Fibroblast of lung (primary cell): ENCODE measurements around the gene TAS2R13. TPM values are rescaled to one million over a fixed set of nuclear protein-coding genes. Genes with fewer than 3 reads are reported as not detected.

Experiments used
- DNase-seq, 2 donors: peaks; one replicate each; pipeline versions ENCODE4 v3.0.0 to v3.0.0-alpha.2; 2010; ENCODE audit warnings: low read depth in 2 of 2
- H2AFZ ChIP-seq: 2 replicates; pipeline ENCODE4 v1.5.1; 2012; ENCODE audit warnings: low read length, control low read depth, inconsistent platforms
- H3K27ac ChIP-seq: 2 replicates; pipeline ENCODE4 v1.5.1; 2011; ENCODE audit warnings: low read length, control low read depth; ENCODE audit not compliant: insufficient read depth
- H3K27me3 ChIP-seq: 2 replicates; pipeline ENCODE4 v1.5.1; 2011; ENCODE audit warnings: mild to moderate bottlenecking, low read length; ENCODE audit not compliant: control insufficient read depth, insufficient read depth
- H3K36me3 ChIP-seq: 2 replicates; pipeline ENCODE4 v1.5.1; 2011; ENCODE audit warnings: low read length; ENCODE audit not compliant: control insufficient read depth, insufficient read depth
- H3K4me1 ChIP-seq: 2 replicates; pipeline ENCODE4 v1.5.1; 2011; ENCODE audit warnings: low read length; ENCODE audit not compliant: control insufficient read depth, insufficient read depth; ENCODE audit errors: extremely low read depth
- H3K4me2 ChIP-seq: 2 replicates; pipeline ENCODE4 v1.5.1; 2011; ENCODE audit warnings: low read length, control low read depth; ENCODE audit not compliant: insufficient read depth; ENCODE audit errors: extremely low read depth
- H3K4me3 ChIP-seq, 4 experiments: fragments of 200-600 bp in 1 of 4; sonication (generic) in 1 of 4; replicated peaks in 1 of 4; 2 replicates each; pipeline ENCODE4 v1.5.1; 2011 to 2016; ENCODE audit warnings: low read length in 4 of 4, low read depth in 3 of 4, mild to moderate bottlenecking in 3 of 4, control low read depth in 2 of 4, inconsistent platforms in 1 of 4, mixed read lengths in 1 of 4; ENCODE audit not compliant: insufficient read depth in 1 of 4; ENCODE audit errors: control extremely low read depth in 1 of 4
- H3K79me2 ChIP-seq: 2 replicates; pipeline ENCODE4 v1.5.1; 2012; ENCODE audit warnings: mild to moderate bottlenecking, low read length, inconsistent platforms; ENCODE audit not compliant: control insufficient read depth, insufficient read depth
- H3K9ac ChIP-seq: 2 replicates; pipeline ENCODE4 v1.5.1; 2011; ENCODE audit warnings: mild to moderate bottlenecking, low read length, control low read depth; ENCODE audit not compliant: insufficient read depth
- H3K9me3 ChIP-seq: 2 replicates; pipeline ENCODE4 v1.5.1; 2012; ENCODE audit warnings: low read depth, low read length; ENCODE audit not compliant: control insufficient read depth, insufficient read depth
- H4K20me1 ChIP-seq: 2 replicates; pipeline ENCODE4 v1.5.1; 2011; ENCODE audit warnings: low read length; ENCODE audit not compliant: control insufficient read depth, insufficient read depth; ENCODE audit errors: extremely low read depth
- CTCF ChIP-seq, 2 donors: IDR thresholded peaks in 1 of 2; conservative IDR thresholded peaks in 1 of 2; 1 replicate in 1 of 2; 2 replicates in 1 of 2; pipeline ENCODE4 v1.5.1; 2011 to 2012; ENCODE audit warnings: low read length in 2 of 2, control low read depth in 1 of 2, inconsistent platforms in 1 of 2, low read depth in 1 of 2, mild to moderate bottlenecking in 1 of 2
- EZH2 ChIP-seq: IDR thresholded peaks from 2 replicates; pipeline ENCODE4 v1.5.1; 2012; ENCODE audit warnings: low read length, control low read depth, mild to moderate bottlenecking; ENCODE audit errors: missing control alignments
- polyA plus RNA-seq, 2 donors: library from polyadenylated mRNA; depleted of rRNA in 1 of 2; stranded (reverse) in 1 of 2; unstranded in 1 of 2; fragments of >200 nt; gene quantifications; 2 replicates each; pipeline ENCODE4 v1.2.1, GENCODE V29; 2011 to 2012; ENCODE audit warnings: missing spikeins in 1 of 2
- total RNA-seq: library from RNA; depleted of rRNA; stranded (reverse); fragments of >200 nt; gene quantifications from 2 replicates; pipeline ENCODE4 v1.2.1, GENCODE V29; 2014

Gene TAS2R13
- total and polyA plus RNA-seq, 2 donors (not counting 1 experiment from before 2014, with no cell fraction given): 1.7 TPM; not detected in 1

GRCh38 chr12:10919809-10920208, 10.4 kb upstream of the TAS2R13 start:
- H3K4me3 ChIP-seq: no peak overlapping the region
- no peaks in the 10 kb centered on the region for H3K27me3 ChIP-seq
- H3K4me1 ChIP-seq: no peaks in the 10 kb centered on the region
- TF ChIP-seq EZH2 (no peak), CTCF (conservative IDR thresholded peaks at IDR 0.05 in 1 of 2, IDR thresholded peaks at IDR 0.05 in 1 of 2; ENCODE audit: low read depth in 1 of 2, low read length in 2 of 2) (no peak)
- H4K20me1 ChIP-seq: no peaks in the 10 kb centered on the region
- DNase-seq: no peak
- no peak overlapping the region for H2AFZ ChIP-seq
- H3K79me2 ChIP-seq: no peaks in the 10 kb centered on the region
- H3K27ac ChIP-seq: no peak overlapping the region
- H3K9ac ChIP-seq: no peak overlapping the region
- no peak overlapping the region for H3K4me2 ChIP-seq
- H3K9me3 ChIP-seq: no peaks in the 10 kb centered on the region
- H3K36me3 ChIP-seq: no peaks in the 10 kb centered on the region

- no peak overlapping the region for H3K9ac ChIP-seq
Measured at GRCh38 chr12:10910380-10910779, 1.0 kb upstream of the TAS2R13 start.

GRCh38 chr12:10904686-10905085, 4.7 kb downstream of the TAS2R13 start:
- Histone ChIP-seq H3K4me1 (no peaks in the 10 kb centered on the region), H2AFZ (no peak overlapping the region), H4K20me1 (no peaks in the 10 kb centered on the region), H3K4me3 (no peak overlapping the region), H3K4me2 (no peak overlapping the region), H3K27ac (no peak overlapping the region), H3K79me2 (no peaks in the 10 kb centered on the region), H3K36me3 (no peaks in the 10 kb centered on the region), H3K27me3 (no peaks in the 10 kb centered on the region), H3K9me3 (no peaks in the 10 kb centered on the region), H3K9ac (no peak overlapping the region)
- no peak for DNase-seq
- no peak for TF ChIP-seq CTCF (conservative IDR thresholded peaks at IDR 0.05 in 1 of 2, IDR thresholded peaks at IDR 0.05 in 1 of 2; ENCODE audit: low read depth in 1 of 2, low read length in 2 of 2)
- no peak for TF ChIP-seq EZH2

More at GRCh38 chr12:10910380-10910779, 1.0 kb upstream of the TAS2R13 start:
- Histone ChIP-seq H3K4me2 (no peak overlapping the region), H3K4me3 (no peak overlapping the region), H3K4me1 (no peaks in the 10 kb centered on the region), H4K20me1 (no peaks in the 10 kb centered on the region), H2AFZ (no peak overlapping the region), H3K27ac (no peak overlapping the region), H3K9me3 (no peaks in the 10 kb centered on the region), H3K79me2 (no peaks in the 10 kb centered on the region), H3K27me3 (no peaks in the 10 kb centered on the region), H3K36me3 (no peaks in the 10 kb centered on the region)
- DNase-seq: no peak
- TF ChIP-seq EZH2: no peak
- no peak for TF ChIP-seq CTCF (conservative IDR thresholded peaks at IDR 0.05 in 1 of 2, IDR thresholded peaks at IDR 0.05 in 1 of 2; ENCODE audit: low read depth in 1 of 2, low read length in 2 of 2)
